HepG2 (cell line): Measurements from ENCODE around the gene SNX11. TPM values are rescaled to one million over a fixed set of nuclear protein-coding genes. Genes with fewer than 3 reads are reported as not detected.

Experiments
- MXD3 ChIP-seq: IDR thresholded peaks from 2 replicates; pipeline ENCODE4 v1.6.1; 2016; ENCODE audit warnings: mild to moderate bottlenecking, missing biosample characterization, missing genetic modification reagents
- SNAPC2 ChIP-seq: sonication (generic); formaldehyde crosslinking; IDR thresholded peaks from 2 replicates; pipeline ENCODE4 v1.8.1; 2022; ENCODE audit warnings: mild to moderate bottlenecking, missing genetic modification reagents
- SP2 ChIP-seq: sonication (generic); formaldehyde crosslinking; IDR thresholded peaks from 2 replicates; pipeline ENCODE4 v1.5.1; 2020; ENCODE audit warnings: mild to moderate bottlenecking, missing genetic modification reagents
- TBX2 ChIP-seq: sonication (generic); formaldehyde crosslinking; IDR thresholded peaks from 2 replicates; pipeline ENCODE4 v1.5.0; 2020; ENCODE audit warnings: missing genetic modification reagents, mild to moderate bottlenecking, borderline replicate concordance
- XRCC5 ChIP-seq: fragments of 200-400 bp; formaldehyde crosslinking; optimal IDR thresholded peaks from 2 replicates; pipeline ENCODE3; 2017; ENCODE audit warnings: mild to moderate bottlenecking, low read length
- ZFP1 ChIP-seq: IDR thresholded peaks from 2 replicates; pipeline ENCODE4 v1.6.1; 2016
- ZNF142 ChIP-seq: sonication (generic); formaldehyde crosslinking; IDR thresholded peaks from 2 replicates; pipeline ENCODE4 v1.4.0; 2020; ENCODE audit warnings: missing genetic modification reagents
- ZNF362 ChIP-seq: sonication (generic); formaldehyde crosslinking; IDR thresholded peaks from 2 replicates; pipeline ENCODE4 v1.4.0; 2020; ENCODE audit warnings: missing genetic modification reagents, mild to moderate bottlenecking, borderline replicate concordance
- ZNF615 ChIP-seq: sonication (generic); formaldehyde crosslinking; IDR thresholded peaks from 2 replicates; pipeline ENCODE4 v1.5.0; 2020; ENCODE audit warnings: mild to moderate bottlenecking, missing genetic modification reagents, borderline replicate concordance
- ZNF687 ChIP-seq: sonication (generic); formaldehyde crosslinking; IDR thresholded peaks from 2 replicates; pipeline ENCODE4 v1.5.1; 2020; ENCODE audit warnings: mild to moderate bottlenecking, missing genetic modification reagents, moderate library complexity
- polyA plus RNA-seq, 8 experiments: library from polyadenylated mRNA; depleted of rRNA in 3 of 8; stranded (reverse) in 7 of 8; unstranded in 1 of 8; fragments of >200 nt; fragmentation: Illumina TruSeq in 4 of 8; extraction: Trizol in 4 of 8; gene quantifications; 2 replicates each; pipeline versions ENCODE4 v1.2.1 to v1.2.3, GENCODE V29; 2011 to 2016; ENCODE audit warnings: low read depth in 4 of 8, missing spikeins in 1 of 8, mixed read lengths in 1 of 8; ENCODE audit not compliant: insufficient read depth in 1 of 8
- total RNA-seq, 5 experiments: library from RNA; depleted of rRNA; stranded (reverse); fragments of >200 nt; fragmentation: Illumina TruSeq; extraction: Trizol; gene quantifications; 2 replicates each; pipeline ENCODE4 v1.2.3, GENCODE V29; 2016; ENCODE audit warnings: low read depth in 1 of 5

The SNX11 gene
- total and polyA plus RNA-seq, 2 of the 13 experiments (the other 11 are each of a cell fraction or from before 2014, with no cell fraction given): 12.9 to 14.0 TPM

GRCh38 chr17:48107137-48108055, at the start of gene SNX11 (continued):
- peak; percentile 97 for TF ChIP-seq ZNF687
- peak; percentile 81 for TF ChIP-seq XRCC5
- no peak for TF ChIP-seq ZNF362 (CRISPR knock-in tag)
- TF ChIP-seq SP2: peak; percentile 86
- TF ChIP-seq TBX2 (CRISPR knock-in tag): peak; percentile 100
- TF ChIP-seq ZNF142 (CRISPR knock-in tag): peak; percentile 15; the same call in 1 of the 2 replicates
- peak; percentile 24; the same call in 1 of the 2 replicates for TF ChIP-seq SNAPC2 (CRISPR knock-in tag)
- TF ChIP-seq ZFP1 (CRISPR knock-in tag): no peak; the same call in none of the 2 replicates
- TF ChIP-seq ZNF615 (CRISPR knock-in tag): no peak
- TF ChIP-seq MXD3: 0 out of 2 replicates have a peak, but pooled peaks have one; percentile 45
